Stomach (tissue), 9 donors: Measurements from ENCODE around the gene P3H1. TPM values are rescaled to one million over a fixed set of nuclear protein-coding genes. Genes with fewer than 3 reads are reported as not detected.

Experiments used
- DNase-seq, 2 donors: peaks; one replicate each; pipeline versions ENCODE4 v3.0.0 to v3.0.0-alpha.2; 2013 to 2019
- H3K27ac ChIP-seq, 5 donors: fragments of 200-600 bp in 4 of 5; sonication (generic) in 4 of 5; one replicate each; pipeline ENCODE4 v1.5.1; 2013 to 2019; ENCODE audit warnings: mild to moderate bottlenecking in 1 of 5, moderate library complexity in 1 of 5
- H3K27me3 ChIP-seq, 3 donors: fragments of 200-600 bp; sonication (generic); one replicate each; pipeline ENCODE4 v1.5.1; 2017 to 2019; ENCODE audit warnings: mixed run types in 1 of 3
- H3K36me3 ChIP-seq, 4 donors: fragments of 200-600 bp; sonication (generic); 1 replicate in 3 of 4; 2 replicates in 1 of 4; pipeline ENCODE4 v1.5.1; 2016 to 2019
- H3K4me1 ChIP-seq, 4 donors: fragments of 200-600 bp; sonication (generic); one replicate each; pipeline ENCODE4 v1.5.1; 2016 to 2019
- H3K4me3 ChIP-seq, 4 donors: fragments of 200-600 bp; sonication (generic) in 3 of 4; one replicate each; pipeline ENCODE4 v1.5.1; 2016 to 2019; ENCODE audit warnings: mild to moderate bottlenecking in 1 of 4
- H3K9me3 ChIP-seq, 4 donors: fragments of 200-600 bp; sonication (generic); one replicate each; pipeline ENCODE4 v1.5.1; 2016 to 2019
- EP300 ChIP-seq: sonication (generic); formaldehyde crosslinking; IDR thresholded peaks from one replicate; pipeline ENCODE4 v1.6.1; 2017; ENCODE audit warnings: antibody characterized with exemption
- POLR2A ChIP-seq, 4 donors: fragments of 450-650 bp; IDR thresholded peaks; one replicate each; pipeline ENCODE4 v1.6.1; 2016; ENCODE audit warnings: antibody characterized with exemption in 4 of 4, control low read depth in 2 of 4, mild to moderate bottlenecking in 1 of 4, moderate library complexity in 1 of 4
- POLR2AphosphoS5 ChIP-seq, 3 donors: sonication (generic); formaldehyde crosslinking; IDR thresholded peaks; one replicate each; pipeline ENCODE4 v1.6.1; 2016; ENCODE audit warnings: antibody characterized with exemption in 3 of 3
- WGBS, 5 donors: extraction: QIAGEN DNeasy Blood & Tissue Kit in 3 of 5; methylation state at CpG; one replicate each; pipeline versions ENCODE4 v1.1.5 to v1.1.7; 2013 to 2018; 5-methylcytosine and 5-hydroxymethylcytosine counted together
- intact Hi-C: fragments of 100-400 bp; cut with DNase I; formaldehyde crosslinking; loops from one replicate; pipeline ENCODE4 v1.15.1; 2023; ENCODE audit warnings: low total_unique reads
- polyA plus RNA-seq, 3 donors: library from polyadenylated mRNA; stranded (reverse); fragments of 200-250 nt; gene quantifications; one replicate each; pipeline ENCODE4 v1.2.3, GENCODE V29; 2013
- total RNA-seq, 5 donors: library from RNA; depleted of rRNA; stranded (reverse); fragments of >200 nt; gene quantifications; one replicate each; pipeline versions ENCODE4 v1.1.0 to v1.2.3, GENCODE V29; 2014 to 2016
- TF ChIP-seq, protein P1 (sequence below), 7 experiments: fragments of 450-650 bp in 4 of 7; fragments of 200-600 bp in 3 of 7; sonication (generic) in 3 of 7; IDR thresholded peaks; one replicate each; pipeline ENCODE4 v1.5.1; 2016 to 2019; ENCODE audit warnings: antibody characterized with exemption in 7 of 7, control low read depth in 2 of 7, mild to moderate bottlenecking in 1 of 7
- donor health status: healthy with polysubstance abuse.
- donor health status: Bipolar disorder and iron deficiency.
- donor health status: healthy.

Gene P3H1
- total and polyA plus RNA-seq, 8 donors = 5.0 to 78.2 (median 22.3) TPM

DNA sequence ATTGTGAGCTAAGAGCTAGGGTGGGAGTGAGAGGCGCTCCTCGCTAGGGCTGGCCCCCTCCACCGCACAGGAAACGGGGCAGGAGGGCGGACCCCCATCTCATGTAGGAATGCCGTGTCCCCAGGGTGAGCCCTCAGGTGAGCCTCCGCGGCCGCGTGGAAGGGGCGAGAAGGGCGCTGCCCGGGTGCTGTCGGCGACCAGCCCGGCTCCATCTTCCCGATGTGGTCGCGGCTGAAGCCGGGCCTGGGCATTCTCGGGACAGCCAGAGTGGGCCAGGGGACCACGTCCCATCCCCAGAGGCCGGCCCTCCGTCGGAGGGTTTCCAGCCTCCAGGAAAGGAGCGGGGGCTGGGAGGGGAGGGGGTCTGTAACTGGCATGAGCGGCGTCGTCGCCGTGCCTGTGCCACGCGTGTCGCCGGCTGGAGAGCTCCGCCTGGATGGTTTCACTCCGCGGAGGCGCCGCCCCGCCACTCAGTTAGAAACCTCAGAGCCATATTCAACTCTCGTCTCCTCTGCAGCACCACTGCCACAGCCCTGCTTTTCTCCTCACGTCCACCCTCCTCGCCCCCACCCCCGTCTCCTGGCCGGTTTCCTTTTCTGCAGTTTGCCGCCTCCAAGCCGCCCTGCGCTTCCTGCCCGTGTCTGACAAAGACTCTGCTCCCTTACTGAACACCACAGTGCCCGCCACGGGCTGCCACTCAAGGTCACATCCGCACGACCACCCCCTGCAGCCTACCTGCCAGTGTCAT, 18.3 kb upstream of the P3H1 start, which contains the start of gene TMEM269:
TSS of gene TMEM269 (plus strand) at position 46 of the 748 bp plus-strand sequence. CDS start 4,903 bp downstream, outside the sequence.
- H3K36me3 ChIP-seq = peaks cover 0 to 34% (median 26%) of the 10 kb centered on the region in 4 donors
- no peaks in the 10 kb centered on the region for H3K9me3 ChIP-seq
- peaks cover 9 to 15% (median 14%) of the 10 kb centered on the region in 4 donors for H3K4me1 ChIP-seq
- peak; percentile 31 to 67 for DNase-seq
- no peak for TF ChIP-seq POLR2AphosphoS5 (IDR thresholded peaks at IDR 0.05)
- TF ChIP-seq EP300 = no peak
- H3K4me3 ChIP-seq = peak within 1 kb of the TSS; percentile 35 to 55 (median 46)
- WGBS, 5 donors = 6 to 11% (median 10%) methylated on average over 31 to 54 of the region's 54 CpGs
- intact Hi-C loops = no loop called here
- H3K27me3 ChIP-seq = peaks cover 0 to 13% (median 0%) of the 10 kb centered on the region in 3 donors
- H3K27ac ChIP-seq = no peak within 1 kb of the TSS

DNA sequence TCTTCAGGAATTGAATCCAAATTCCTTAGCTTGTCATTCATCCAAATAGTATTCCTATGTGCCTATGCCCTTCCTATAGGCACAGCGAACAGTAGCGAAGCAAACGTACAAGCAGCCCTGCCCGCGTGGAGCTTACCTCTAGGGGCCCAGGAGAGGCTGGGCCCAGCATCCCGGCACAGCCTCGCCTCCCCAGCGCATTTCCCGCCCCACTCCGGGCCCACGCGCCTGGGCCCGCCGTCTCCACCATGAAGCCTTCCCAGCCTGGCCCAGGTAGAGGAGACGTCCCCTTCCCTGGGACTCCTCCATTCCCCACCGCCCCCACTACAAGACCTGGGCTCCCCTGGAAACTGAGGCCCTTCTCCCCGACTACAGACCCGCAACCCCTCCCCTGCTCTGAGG, 17.7 kb upstream of the P3H1 start:
- Histone ChIP-seq H3K36me3 (peaks cover 0 to 40% (median 31%) of the 10 kb centered on the region in 4 donors), H3K4me1 (peaks cover 9 to 15% (median 14%) of the 10 kb centered on the region in 4 donors), H3K27me3 (peaks cover 0 to 13% (median 0%) of the 10 kb centered on the region in 3 donors), H3K4me3 (peak overlapping the region in 2 of 4 donors; percentile 48 to 55), H3K27ac (no peak overlapping the region), H3K9me3 (no peaks in the 10 kb centered on the region)
- 80 to 90% (median 84%) methylated on average over 15 to 18 of the region's 18 CpGs for WGBS, 5 donors
- no peak for DNase-seq
- intact Hi-C loops = no loop called here
- TF ChIP-seq POLR2A (IDR thresholded peaks at IDR 0.05) (no peak), POLR2AphosphoS5 (IDR thresholded peaks at IDR 0.05) (no peak), EP300 (no peak)
- TF ChIP-seq, protein P1, sequence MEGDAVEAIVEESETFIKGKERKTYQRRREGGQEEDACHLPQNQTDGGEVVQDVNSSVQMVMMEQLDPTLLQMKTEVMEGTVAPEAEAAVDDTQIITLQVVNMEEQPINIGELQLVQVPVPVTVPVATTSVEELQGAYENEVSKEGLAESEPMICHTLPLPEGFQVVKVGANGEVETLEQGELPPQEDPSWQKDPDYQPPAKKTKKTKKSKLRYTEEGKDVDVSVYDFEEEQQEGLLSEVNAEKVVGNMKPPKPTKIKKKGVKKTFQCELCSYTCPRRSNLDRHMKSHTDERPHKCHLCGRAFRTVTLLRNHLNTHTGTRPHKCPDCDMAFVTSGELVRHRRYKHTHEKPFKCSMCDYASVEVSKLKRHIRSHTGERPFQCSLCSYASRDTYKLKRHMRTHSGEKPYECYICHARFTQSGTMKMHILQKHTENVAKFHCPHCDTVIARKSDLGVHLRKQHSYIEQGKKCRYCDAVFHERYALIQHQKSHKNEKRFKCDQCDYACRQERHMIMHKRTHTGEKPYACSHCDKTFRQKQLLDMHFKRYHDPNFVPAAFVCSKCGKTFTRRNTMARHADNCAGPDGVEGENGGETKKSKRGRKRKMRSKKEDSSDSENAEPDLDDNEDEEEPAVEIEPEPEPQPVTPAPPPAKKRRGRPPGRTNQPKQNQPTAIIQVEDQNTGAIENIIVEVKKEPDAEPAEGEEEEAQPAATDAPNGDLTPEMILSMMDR (IDR thresholded peaks at IDR 0.05) = no peak

DNA sequence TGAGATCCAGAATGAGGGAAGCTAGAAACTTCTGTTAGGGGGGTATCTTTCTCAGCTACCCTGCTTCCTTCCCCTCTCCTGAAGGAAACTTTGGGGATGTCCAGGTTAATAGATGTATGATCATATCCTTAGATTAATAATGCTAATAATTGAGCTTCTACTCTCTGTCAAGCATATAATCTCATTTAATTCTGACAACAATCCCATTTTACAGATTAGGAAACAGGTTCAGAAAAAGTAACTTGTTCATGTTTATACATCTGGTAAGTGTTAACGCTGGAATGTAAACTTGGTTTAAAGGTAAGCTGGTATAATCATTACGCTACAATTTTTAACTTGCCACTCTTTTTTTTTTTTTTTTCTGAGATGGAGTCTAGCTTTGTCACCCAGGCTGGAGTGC, 16.3 kb upstream of the P3H1 start:
- no peak overlapping the region for H3K27ac ChIP-seq
- H3K4me3 ChIP-seq = no peak overlapping the region
- peaks cover 0 to 13% (median 0%) of the 10 kb centered on the region in 3 donors for H3K27me3 ChIP-seq
- peaks cover 0 to 54% (median 42%) of the 10 kb centered on the region in 4 donors for H3K36me3 ChIP-seq
- H3K9me3 ChIP-seq = no peaks in the 10 kb centered on the region
- TF ChIP-seq POLR2AphosphoS5 (IDR thresholded peaks at IDR 0.05) (no peak), EP300 (no peak), POLR2A (IDR thresholded peaks at IDR 0.05) (no peak)
- TF ChIP-seq, protein P1 (IDR thresholded peaks at IDR 0.05) = no peak
- intact Hi-C loops = no loop called here
- no peak for DNase-seq
- WGBS, 5 donors = 93 to 99% (median 98%) methylated on average over 2 of the region's 2 CpGs
- H3K4me1 ChIP-seq = peaks cover 9 to 15% (median 14%) of the 10 kb centered on the region in 4 donors

DNA sequence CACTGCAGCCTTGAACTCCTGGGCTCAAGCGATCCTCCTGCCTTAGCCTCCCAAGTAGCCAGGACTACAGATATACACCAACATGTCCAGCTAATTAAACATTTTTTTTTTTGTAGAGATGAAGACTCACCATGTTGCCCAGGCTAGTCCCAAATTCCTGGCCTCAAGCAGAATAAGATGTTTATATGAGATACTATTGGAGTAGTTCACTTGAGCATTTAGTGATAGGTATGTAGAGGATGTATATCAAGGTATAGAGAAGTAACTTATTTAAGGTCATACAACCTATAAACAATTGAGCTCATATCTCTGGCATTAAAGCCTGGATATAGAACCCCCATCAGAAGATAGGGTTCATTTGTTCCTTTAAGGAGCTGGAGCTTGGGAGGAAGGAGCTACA, 13.3 kb upstream of the P3H1 start:
- Histone ChIP-seq H3K27ac (no peak overlapping the region), H3K9me3 (no peaks in the 10 kb centered on the region), H3K4me1 (peaks cover 6 to 8% (median 6%) of the 10 kb centered on the region in 4 donors), H3K4me3 (no peak overlapping the region), H3K27me3 (peaks cover 0 to 9% (median 0%) of the 10 kb centered on the region in 3 donors), H3K36me3 (peaks cover 15 to 84% (median 71%) of the 10 kb centered on the region in 4 donors)
- WGBS, 5 donors = 93 to 100% (median 100%) methylated on average over 1 of the region's 1 CpG
- TF ChIP-seq, protein P1 (IDR thresholded peaks at IDR 0.05) = no peak
- TF ChIP-seq POLR2A (IDR thresholded peaks at IDR 0.05) = no peak
- no peak for TF ChIP-seq EP300
- no peak for TF ChIP-seq POLR2AphosphoS5 (IDR thresholded peaks at IDR 0.05)
- DNase-seq = no peak
- intact Hi-C loops = no loop called here
